NCI-H1417 treated with DMSO at 0.1 percent for 48 hours (cell line): ENCODE data around the gene RPRD1A.
"Not testable (repeated sequence)": the region's sequence is repeated elsewhere in the genome, so short reads cannot be mapped to it uniquely, and the experiment has no call there.

Source experiments
- DNase-seq: peaks from one replicate; lab custom pipeline; 2025; lab: John Stamatoyannopoulos, UW

The RPRD1A gene

DNA sequence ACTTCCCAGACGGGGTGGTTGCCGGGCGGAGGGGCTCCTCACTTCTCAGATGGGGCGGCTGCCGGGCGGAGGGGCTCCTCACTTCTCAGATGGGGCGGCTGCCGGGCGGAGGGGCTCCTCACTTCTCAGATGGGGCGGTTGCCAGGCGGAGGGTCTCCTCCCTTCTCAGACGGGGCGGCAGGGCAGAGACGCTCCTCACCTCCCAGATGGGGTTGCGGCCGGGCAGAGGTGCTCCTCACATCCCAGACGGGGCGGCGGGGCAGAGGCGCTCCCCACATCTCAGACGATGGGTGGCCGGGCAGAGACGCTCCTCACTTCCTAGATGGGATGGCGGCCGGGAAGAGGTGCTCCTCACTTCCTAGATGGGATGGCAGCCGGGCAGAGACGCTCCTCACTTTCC lies 10.4 kb upstream of the RPRD1A start:
- DNase-seq = not testable (repeated sequence)

DNA sequence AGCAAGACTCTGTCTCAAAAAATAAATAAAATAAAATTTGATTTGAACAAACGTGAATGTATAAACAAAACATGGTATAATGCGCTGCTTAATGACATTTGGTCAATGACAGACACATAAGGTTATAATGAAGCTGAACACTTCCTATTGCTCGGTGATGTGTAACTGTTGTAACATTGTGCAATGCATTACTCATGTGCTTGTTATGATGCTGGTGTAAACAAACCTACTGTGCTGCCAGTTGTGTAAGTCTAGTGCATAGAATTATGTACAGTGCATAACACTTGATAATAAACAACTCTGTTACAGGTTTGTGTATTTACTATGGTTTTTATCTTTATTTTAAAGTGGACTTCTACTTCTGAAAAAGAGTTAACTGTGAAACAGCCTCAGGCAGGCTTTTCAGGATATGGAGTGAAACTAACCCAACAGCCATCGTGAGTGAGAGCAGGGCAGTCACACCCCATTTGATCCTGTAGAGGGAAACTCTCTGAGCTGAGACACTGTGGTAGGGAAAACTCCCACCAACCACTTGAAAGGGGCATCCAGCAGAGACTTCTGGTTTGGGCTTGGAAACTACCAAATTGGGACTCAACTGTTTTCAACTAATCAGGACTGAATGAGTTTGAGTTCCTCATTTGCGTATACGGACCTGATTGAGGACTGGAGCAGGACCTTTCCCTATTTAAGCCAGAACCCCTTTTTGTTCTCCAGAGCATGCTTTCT lies 8.7 kb upstream of the RPRD1A start:
- DNase-seq = no peak

DNA sequence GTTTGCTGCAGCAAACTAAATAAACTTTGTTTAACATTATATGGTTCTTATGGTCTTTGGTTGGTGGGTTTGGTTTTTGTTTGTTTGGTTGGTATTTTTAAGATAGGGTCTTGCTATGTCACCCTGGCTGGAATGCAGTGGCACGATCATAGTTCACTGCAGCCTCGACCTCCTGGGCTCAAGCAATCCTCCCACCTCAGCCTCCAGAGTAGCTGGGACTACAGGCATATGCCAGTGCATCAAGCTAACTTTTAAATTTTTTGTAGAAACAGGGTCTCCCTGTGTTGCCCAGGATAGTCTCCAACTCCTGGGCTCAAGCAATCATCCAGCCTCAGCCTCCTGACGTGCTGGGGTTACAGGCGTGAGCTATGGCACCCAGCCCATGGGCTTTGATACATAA lies 7.1 kb upstream of the RPRD1A start:
- no peak for DNase-seq

DNA sequence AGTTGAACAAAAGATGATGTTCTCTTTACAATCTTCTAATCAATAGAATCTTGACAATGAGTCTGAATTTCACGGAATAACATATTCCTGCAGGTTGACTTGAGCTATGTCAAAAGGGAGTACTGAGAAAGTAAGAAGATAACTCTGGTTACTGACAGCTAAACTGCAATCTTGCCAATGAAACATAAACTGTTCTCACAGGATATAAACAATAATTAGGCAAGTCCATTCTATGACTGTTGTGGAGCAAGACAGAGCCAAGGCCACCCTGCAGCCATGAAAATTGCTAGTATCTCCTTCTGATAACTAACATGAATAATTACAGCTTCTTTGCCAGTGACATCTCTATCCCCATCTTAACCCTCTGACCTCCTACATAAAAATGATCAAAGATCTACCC lies 6.3 kb upstream of the RPRD1A start:
- no peak for DNase-seq

DNA sequence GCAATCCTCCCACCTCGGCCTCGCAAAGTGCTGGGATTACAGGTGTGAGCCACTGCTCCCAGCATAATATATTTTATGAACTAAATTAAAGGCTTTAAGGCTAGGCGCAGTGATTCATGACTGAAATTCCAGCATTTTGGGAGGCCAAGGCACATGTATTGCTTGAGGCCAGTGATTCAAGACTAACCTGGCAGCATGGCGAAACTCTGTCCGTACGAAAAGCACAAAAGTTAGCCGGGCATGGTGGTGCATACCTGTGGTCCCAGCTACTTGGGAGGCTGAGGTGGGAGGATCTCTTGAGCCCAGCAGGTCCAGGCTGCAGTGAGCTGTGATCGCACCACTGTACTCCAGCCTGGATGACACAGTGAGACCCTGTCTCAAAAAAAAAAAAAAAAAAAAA lies 5.0 kb upstream of the RPRD1A start:
- DNase-seq = not testable (repeated sequence)

DNA sequence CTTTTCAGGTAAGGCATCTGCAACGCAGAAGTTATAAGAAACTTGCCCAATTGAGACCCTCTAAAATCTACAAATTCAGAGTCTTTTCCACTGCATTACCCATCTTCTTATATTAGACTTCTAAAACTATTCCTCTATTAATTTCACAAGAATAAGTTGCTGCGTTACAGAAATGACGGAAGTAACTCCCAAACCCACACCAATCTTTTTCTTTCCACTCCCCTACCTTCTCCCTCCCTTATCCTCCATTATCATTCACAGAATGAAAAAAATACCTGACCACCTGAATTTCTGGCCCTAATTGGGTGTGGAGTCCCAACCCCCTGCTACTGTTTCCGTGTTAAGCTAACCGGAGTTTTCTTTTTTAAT lies 689 bp downstream of the RPRD1A start:
- DNase-seq = no peak

GRCh38 chr18:36066001-36066400 lies 1.4 kb downstream of the RPRD1A start:
- DNase-seq = no peak

- DNase-seq = not testable (repeated sequence)
Measured at GRCh38 chr18:36064809-36065079, 2.6 kb downstream of the RPRD1A start.

GRCh38 chr18:36064027-36064808 lies 3.1 kb downstream of the RPRD1A start:
- no peak for DNase-seq

DNA sequence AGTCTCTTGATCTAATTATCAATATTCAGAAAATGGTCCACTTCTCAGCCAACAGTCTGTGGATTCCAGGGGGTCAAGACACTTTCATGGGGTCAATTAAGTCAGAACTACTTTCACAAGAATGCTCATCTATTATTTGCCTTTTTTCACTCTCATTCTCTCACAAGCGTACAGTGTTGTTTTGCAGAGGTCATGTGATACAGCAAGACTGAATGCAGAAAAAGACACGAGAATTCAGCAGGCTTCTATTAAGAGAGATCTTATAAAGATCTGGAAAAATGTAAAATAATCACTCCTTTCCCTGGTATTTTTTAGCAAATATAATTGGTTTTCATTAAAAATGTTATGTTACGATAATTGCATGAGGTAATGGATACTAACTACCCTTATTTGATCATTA lies 8.7 kb downstream of the RPRD1A start:
- DNase-seq = no peak

DNA sequence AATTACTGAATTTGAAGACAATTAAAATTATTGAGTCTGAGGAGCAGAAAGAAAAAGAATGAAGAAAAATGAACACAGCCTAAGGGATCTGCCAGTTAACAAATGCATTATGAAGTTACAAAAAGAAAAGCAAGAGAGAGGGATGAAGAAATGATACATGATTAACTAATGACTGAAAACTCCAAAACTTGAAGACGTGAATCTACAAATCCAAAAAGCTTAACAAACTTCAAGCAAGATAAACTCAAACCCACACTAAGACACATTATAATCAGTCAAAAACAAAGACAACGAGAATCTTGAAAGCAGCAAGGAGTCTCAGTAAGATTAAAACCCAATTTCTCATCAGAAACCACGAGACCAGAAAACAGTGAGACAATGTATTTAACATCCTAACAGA lies 15.6 kb downstream of the RPRD1A start:
- no peak for DNase-seq

DNA sequence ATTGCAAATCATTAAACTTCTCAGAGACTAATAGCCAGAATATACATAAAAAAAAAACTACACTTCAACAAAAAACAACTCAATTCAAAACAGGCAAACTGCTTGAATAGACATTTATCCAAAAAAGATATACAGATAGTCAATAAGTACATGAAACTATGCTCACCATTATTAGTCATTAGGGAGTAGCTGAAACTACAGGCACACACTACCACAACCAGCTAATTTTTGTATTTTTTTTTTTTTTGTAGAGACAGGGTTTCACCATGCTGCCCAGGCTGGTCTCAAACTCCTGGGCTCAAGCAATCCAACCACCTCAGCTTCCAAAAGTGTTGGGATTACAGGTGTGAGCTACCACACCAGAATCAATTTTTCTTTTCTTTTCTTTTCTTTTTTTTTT lies 16.9 kb downstream of the RPRD1A start:
- no peak for DNase-seq

DNA sequence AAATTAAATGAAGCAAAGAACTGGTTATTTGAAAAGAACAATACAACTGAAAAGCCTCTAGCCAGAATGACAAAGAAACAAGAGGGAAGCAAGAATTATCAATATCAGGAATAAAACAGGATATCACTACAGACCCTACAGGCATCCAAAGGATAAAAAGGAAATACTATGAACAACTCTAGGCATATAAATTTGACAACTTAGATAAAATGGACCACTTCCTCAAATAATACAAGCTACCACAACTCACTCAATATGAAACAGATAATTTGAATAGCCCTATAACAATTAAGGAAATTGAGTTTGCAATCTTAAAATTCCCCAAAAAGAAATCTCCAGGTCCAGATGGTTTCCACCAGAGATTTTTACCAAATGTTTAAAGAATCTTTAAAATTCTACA lies 19.8 kb downstream of the RPRD1A start:
- DNase-seq = no peak

- no peak for DNase-seq
Measured at GRCh38 chr18:36046898-36047297, 20.5 kb downstream of the RPRD1A start.

- DNase-seq = no peak
Measured at GRCh38 chr18:36045241-36045991, 21.9 kb downstream of the RPRD1A start.

GRCh38 chr18:36043153-36043552 lies 24.2 kb downstream of the RPRD1A start:
- DNase-seq = no peak

- no peak for DNase-seq
Measured at GRCh38 chr18:36041146-36041545, 26.2 kb downstream of the RPRD1A start.

GRCh38 chr18:36038102-36038663 lies 29.2 kb downstream of the RPRD1A start:
- no peak for DNase-seq

- peak; percentile 87 for DNase-seq
Measured at GRCh38 chr18:36035253-36035652, 32.1 kb downstream of the RPRD1A start.

DNA sequence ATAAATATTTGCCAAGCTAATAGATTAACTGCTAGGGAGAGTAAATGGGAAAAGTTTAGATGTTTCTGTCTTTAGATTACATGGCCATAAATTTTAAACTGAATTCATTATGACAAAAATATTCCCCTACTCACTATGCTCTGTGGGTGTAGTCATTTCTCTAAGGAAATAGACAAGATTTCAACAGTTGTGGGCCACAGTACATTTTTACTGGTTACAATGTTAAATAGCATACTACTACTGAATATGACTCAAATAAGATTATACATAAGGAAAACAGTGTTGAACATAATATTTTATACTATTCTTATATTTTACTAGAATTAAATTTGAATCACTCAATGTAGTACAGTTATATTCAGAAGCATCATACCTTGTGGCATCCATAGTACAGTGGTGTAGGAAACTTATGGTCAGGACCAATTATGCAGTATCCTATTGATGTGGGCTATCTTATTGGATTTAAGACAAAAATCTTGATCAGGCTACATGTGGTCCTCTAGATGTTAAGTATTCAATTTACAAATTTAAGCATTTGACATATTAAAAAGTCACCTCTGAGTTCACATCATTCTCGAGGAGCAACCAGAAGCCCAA lies 33.0 kb downstream of the RPRD1A start:
- DNase-seq = no peak

- no peak for DNase-seq
Measured at GRCh38 chr18:36031903-36032302, 35.5 kb downstream of the RPRD1A start.

- no peak for DNase-seq
Measured at GRCh38 chr18:36031407-36031806, 36.0 kb downstream of the RPRD1A start.
